Hypothalamus (tissue), 51 donors: ENCODE data around the gene MPPED2.
A peak's percentile ranks its signal among the peaks of the same experiment; 100 is the strongest.
"Not testable (repeated sequence)": the region's sequence is repeated elsewhere in the genome, so short reads cannot be mapped to it uniquely, and the experiment has no call there.

Experiments used
- DNase-seq, 51 donors: peaks; one replicate each; lab custom pipeline; 2025; lab: John Stamatoyannopoulos, UW

Gene MPPED2

DNA sequence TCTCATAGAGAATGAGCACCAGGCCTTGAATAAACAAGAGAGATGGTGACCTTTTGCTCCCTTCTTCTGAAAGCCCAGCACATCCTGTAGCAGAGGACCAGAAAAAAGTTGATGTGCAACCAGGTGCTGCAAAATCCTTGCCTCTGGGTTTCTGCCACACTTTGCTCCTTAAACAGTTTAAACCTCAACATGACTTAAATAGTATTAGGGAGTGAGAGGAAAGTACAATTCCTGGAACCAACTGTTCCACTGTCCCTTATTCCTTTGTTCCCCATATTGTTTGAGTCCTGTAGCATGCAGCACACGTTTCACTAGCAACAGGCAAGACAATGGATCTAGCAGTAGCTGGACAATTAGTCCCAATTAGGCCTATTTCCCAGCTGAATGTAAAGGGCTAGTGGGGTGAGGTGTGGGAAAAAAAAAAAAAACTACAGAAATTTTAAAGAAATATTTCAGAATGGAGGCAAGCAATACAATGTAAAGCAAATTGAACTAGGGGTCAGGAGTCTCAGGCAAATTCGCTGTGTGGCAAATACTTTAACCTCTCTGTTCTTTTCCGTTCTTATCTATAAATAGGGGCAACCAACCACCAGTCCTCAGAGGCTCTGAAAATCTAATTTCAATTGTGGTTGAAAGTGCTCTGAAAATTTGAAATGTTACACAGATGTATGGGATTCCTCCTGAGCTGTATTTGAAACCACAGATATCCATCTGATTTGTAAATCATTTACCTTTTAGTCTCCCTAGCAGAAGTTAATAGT, 6.6 kb downstream of the MPPED2 start:
- no peak for DNase-seq

DNA sequence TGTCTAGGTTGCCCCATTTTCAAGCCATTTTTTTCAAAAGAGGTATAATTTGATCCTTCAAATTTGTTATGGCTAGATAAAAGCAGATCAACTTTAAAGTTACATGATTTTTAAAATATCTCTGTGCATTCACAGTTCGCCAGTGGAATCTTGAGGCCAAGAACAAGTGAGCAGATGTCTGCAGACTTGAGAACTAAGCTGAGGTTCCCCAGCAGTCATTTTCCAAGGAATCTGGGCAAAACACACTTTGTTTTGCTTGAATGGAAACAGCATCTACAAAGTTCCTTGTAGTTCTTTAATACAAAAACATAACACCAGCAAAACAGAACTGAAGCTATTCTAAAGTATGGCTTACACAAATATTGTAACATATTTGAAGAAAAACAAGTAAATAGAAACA, 7.7 kb downstream of the MPPED2 start:
- no peak for DNase-seq

DNA sequence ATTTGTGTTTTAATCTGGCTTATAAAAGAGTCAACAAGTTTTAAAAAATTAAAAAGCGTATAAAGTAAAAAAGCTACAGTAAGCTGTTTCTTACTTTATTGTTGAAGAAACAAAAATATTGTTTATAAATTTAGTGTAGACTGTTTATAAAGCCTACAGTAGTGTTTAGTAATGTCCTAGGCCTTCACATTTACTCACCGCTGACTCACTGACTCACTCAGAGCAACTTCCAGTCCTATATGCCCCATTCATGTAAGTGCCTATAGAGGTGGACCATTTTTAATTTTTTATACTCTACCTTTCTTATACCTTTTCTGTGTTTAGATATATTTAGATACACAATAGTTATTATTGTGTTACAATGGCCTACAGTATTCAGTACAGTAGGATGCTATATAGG, 12.2 kb downstream of the MPPED2 start:
- DNase-seq: no peak

DNA sequence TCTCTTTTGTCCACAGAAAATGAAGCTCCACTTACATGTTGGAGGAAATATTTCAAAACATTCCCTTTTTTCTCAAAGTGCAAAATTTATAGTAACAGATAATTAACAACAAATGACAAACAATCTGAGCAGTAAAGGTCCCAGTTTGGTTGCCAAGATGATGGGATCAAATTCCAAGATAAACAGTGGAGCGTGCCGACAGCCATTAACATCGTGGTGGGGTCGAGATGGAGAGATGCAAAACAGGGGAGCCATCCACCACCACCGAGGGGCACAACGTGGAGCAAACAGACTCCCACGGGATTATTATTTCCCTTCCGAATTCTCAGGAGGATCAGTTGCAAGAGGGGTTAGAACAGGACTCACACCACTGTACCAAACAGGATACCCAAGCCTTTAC, 17.2 kb downstream of the MPPED2 start:
- DNase-seq: no peak

DNA sequence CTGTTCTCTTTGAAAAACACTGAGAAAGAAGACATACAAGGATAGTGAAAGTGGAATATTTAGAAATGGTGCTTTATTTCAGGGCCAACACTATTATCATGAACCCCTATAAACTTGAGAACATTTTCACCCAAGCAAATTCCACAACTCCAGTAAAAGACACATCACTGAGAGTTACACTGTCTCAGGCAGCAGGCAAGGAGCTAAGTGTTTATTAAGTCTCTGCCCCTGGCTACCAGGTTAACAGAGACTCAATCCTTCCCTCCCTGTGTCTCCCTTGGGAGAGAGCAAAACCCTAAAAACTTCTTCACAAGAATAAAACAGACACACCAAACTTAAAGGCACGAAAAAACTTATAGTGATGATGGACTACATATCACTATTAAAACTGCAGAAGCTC, 18.5 kb downstream of the MPPED2 start:
- DNase-seq: no peak

DNA sequence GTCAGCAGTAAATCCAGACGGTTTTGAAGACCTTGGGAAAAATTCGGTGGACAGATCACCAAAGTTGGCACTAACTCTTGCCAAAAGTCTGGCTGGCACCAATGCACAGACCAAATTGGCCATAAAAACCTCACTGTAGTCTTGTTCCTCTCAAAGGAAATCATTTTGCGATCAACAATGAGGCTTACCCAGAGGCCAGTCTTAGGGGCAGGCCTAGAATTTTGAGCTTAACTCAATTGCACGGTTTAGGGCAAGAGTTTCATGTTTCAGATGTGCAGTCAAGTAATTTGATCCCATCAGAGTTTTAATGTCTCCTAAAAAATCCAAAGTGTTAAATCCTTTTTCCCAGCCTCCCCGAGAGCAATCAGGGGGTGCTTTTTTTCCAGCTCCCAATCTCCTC, 19.0 kb downstream of the MPPED2 start:
- DNase-seq: no peak

DNA sequence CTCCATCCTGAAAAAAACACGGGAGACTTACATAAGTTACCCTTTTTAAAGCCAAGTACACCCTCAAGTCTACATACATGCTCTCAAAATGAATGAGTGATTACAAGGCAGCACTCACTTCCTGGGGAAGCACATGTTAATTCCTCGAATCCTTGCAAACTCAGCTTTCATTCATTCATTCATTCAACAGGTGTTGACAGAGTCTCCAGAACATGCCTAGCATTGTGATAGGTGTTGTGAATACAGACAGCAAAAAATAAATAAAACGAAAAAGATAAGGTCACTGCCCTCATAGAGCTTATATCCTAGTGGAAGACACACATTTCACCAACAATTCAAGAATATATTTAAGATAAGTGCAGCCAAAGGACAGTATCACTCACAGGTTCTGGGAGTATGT, 19.7 kb downstream of the MPPED2 start:
- DNase-seq: no peak

DNA sequence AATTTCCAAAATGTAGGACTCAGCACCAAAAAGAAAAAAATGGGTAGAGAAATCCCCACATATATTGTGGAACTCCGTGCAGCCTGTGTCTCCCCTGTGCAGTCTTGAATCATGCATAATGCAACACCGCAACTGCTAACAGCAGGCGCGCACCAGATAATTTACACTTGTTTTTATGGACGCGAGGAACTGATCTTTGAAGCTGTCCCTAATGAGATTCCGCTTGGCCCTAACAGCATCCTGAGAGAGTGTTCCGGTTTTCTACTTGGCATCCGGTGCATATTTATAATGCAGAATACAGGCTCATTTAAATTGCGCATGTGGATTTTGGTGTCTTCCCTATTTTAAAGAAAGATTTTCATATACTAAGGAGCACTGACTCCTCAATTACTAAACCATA, 21.1 kb downstream of the MPPED2 start:
- no peak for DNase-seq

DNA sequence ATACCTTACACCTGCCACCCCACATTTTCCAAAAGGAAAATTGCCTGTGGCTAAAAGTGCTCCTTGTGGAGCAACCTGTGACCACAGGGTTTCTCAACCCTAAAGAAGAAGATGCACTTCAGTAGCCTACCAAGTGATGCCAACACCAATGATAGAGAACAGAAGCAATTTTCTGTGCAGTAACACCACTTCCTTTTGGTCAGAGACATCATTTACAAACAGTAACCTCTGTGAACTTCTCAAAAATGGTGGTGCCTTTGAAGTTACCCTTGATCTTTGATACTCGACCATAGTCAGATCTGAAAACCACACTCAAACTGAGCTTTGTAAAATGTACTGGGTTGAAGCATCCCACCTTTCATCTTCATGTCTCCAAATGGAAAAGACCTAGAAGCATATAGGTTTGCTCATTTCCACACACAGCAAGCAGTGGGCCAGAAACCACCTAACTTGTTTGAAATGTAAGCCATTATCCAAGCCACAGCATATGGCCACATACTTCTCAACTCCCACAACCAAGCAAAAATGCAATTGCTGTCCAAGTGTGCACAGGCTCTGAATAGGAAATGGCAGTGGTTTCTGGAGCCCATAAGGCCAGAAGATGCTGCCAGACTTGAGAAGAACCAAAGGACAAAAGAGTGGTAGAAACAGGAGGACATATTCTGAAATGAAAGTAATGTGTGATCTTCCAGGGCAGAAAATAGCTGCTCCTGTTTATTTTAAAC, 24.3 kb downstream of the MPPED2 start:
- no peak for DNase-seq

DNA sequence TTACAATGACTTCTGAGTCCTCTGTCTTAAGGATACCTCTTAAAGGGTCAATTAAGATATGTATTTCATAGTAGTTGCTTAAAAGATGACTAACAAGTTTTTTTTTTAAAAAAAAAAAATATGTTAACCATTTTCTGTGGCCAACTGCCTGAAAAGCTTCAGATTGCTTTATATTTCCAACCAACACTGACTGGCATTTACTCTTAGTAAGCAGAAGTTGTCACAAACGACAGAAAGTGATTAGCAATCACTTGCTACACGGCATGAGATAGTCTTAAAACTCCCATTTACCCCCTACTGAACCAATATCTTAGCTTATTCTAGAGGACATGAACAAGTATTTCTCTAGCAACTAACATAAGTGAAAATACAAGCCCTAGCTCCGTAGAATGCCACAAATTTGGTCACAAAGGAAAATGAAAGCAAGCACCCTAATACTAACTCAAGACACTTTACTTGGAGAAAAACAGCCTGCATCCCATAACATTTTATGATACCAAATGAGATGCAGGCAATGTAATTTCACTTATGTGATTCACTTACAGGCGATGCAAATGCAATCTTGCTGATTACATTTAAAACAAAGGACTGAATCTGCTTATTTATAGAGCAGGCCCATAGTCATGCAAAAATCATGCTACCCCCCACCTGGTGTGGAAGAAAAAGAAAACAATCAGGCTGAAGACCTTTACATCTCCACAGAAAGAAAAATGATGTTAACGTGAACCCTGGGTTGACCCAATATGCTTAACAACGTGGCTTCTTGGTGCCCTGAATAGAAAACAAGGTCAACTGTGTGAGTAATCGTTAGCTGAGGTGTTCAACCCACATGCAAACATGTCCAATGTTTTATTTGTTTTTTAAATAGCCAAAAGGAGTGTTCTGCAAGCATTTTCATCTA, 25.7 kb downstream of the MPPED2 start:
- no peak for DNase-seq

DNA sequence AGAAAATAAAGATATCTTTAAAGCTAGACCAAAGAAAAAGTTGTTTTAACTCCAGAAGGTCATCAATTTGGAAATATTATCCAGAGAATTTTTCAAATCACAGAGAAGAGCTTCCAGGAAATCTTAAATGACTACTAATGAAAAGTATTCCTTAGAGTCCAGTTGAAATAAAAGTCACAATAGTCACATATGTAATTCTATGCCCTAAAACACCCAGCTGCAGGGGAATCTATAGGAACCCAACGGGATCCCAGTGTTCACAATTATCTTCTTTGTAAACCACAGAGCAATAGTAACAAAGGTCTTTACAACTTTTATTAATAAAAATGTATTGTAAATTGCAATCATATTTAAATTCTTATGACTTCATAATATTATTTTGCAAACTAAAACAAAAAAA, 27.1 kb downstream of the MPPED2 start:
- DNase-seq: no peak

DNA sequence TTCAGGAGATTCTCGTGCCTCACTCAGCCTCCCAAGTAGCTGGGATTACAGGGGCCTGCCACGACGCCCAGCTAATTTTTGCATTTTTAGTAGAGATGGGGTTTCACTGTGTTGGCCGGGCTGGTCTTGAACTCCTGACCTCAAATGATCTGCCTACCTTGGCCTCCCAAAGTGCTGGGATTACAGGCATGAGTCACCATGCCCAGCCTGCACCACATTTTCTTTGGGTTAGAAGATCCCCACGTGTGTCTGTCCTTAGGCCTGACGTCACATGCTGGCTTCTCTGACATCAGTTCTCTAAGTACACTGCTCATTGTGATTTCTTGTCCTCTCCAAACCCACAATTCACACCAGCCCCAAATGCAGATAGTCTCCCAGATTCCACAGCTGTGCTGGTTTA, 31.6 kb downstream of the MPPED2 start:
- DNase-seq: not testable (repeated sequence)

DNA sequence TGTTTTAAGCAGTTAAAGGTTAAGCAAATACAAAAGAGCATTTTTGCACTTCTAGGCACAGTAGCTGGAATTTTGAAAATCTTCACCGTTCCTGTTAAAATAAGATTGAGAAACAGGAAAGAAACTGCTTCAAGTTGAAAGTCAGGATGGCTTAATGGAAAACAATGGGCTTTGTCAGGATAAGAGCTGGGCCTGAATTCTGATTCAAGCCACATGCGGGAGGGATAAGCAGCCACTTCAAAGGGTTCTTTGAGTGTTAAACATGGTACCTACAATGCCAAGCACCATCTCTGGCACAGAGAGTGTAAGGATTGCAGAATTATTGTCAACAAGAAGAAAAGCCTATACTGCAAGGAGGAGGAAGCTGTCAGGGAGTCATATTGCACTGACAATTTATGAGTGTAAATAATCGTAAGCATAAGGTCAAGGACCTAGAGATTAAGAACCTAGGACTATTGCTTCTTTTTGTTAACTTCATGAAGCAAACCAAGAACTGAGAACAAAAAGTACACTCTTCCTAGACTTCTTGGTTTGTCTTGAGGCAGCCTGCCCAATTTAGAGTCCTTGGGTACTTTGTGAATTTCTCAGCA, 32.5 kb downstream of the MPPED2 start:
- no peak for DNase-seq

DNA sequence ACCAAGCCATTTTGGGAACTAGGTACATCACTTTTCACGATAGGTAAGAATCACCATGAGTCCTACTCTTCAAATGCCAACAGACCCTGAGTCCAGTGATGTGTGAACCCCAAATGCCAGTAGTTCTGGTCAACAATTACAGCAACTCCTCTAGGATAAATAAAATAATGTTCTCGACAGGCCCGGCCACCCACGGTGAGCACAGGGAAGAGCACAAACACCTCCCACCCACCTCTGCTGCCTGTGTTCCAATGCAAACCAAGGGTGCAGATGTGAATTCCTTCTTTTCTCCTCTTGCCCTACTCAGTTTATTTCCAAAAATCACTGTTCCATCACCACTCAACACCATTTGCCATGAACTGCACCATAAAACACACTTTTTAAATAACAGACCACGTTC, 33.3 kb downstream of the MPPED2 start:
- peak in 1 of 51 donors; percentile 7 for DNase-seq

DNA sequence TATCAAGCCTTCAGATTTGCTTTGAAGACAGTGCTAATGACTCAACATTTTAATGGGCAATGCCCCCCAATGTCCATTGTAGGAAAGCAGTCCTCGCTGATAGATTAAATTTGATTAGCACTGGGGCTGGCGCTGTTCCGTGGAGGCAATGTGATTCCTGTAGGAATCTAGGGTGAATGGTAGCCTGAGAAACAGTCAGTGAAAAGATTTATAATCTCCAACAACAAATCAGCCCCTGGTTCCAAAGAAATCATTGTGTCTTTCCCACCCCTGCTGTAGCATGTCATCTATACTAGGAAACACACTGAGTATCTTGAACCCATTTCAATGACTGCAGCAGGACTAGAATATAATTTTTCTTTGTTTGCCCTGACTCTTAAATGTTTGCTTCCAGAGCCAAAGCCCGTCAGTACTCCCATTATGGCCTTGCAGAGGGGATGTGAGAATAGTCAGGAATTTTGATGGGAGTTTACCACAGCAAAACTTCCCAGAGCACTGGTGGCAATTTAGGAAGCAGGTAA, 36.1 kb downstream of the MPPED2 start:
- no peak for DNase-seq

DNA sequence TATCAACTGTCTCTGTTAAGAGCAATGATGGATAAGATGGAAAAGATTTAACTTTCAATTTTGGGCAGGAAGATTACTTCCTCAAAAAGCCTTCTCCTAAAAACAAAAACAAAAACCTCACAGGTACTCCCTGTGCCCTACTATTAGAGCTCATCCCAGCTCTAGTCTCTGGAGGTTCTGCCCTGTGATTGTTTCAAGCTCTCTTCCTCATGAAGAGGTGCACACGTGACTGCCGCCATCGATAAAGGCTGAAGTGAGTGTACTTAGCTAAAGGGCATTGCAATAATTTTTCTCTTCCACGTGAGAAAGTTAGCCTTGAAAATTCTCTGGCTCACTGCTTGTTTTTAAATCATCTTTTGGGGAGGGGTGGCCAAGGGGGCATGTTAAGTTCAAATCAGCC, 36.6 kb downstream of the MPPED2 start:
- DNase-seq: no peak

DNA sequence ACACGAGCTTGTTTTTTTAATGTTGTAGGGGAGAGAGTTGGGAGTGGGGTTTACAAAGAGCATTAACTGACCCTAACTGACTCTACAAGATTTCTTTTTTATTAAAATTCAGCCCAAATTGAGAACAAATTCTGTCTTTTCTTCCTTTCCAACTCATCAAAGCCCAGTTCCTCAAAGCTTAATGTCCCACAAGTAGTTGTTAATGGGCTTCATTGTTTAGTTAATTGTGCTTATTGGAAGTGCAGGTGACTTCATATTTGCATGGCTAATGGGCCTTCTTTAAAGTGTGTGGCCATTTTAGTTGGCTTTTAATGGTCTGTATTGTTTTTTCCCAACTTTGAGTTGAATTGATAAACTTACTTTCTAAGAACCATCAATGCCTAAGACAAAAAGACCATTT, 39.8 kb downstream of the MPPED2 start:
- no peak for DNase-seq

DNA sequence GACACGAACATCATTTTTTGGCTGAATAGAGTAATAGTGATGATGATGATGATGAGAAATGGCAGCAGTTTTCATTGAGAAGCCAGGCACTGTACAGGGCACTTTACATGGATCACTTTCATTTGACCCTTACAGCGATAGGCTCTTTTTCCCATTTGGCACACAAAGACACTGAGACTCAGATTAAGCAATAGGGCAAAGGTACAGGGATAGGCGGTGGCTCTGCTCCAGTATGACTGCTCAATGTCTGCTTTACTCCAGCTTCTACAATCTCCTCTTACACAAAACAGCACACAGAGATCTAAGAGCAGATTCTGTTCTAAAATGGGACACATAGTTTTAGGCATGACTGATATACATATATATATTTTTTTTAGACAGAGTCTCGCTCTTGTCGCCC, 40.6 kb downstream of the MPPED2 start:
- no peak for DNase-seq

DNA sequence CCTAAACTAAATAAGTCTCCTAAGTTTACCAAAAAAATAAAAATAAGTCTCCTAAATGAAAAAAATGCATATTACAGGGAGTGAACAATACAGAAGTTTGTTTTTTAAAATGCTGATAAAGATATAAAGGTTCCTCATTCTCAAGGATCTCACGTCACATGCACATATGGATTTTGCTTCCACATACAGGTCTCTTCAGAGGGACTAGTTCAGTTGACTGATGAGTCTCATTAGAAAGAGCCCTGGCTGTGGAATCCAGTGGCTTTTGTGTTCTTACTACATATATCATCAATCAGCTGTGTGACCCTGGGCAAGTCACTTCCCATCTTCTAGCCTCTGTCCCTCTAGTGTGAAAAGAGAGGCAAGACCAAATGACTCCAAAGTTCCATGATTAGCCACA, 43.1 kb downstream of the MPPED2 start:
- DNase-seq: no peak

DNA sequence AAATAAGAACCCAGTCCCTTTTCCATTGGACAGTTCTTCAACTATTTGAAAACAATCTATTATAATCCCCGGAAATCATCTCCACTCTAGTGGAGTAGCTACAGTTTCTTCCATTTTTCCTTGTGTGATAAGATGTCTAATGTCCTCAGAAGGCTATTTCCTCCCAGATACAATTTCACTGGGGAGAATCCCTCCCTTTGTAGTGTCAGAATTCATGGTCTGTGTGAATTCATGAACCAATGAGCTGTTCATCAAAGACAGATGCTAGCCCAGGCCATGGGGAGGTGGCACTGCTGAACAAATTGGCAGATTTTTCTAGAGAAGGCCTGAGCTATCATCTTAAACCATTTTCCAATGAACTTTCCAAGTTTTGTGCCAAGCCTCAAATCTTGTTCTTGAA, 45.4 kb downstream of the MPPED2 start:
- no peak for DNase-seq

DNA sequence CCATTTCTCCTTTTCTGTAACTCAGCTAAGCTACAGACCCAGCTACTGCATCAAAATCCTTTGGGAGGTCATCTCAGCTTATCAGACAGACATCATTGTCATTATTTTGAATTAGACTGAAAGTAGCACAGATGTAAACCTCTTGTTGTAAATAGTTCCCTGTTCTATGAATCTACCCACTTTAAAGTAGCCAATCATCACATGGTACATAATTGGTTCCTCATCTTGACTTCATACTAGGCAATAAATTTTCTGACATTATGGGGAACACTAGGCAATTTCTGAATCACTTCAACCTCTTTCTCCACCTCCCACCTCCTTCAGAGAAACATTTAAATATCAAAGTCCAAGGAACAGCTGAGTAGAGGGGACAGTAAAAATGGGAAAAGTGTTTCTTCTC, 47.9 kb downstream of the MPPED2 start:
- DNase-seq: no peak
